Fibroblast of upper back skin (primary cell): ENCODE measurements around the gene PFDN6.
A peak's percentile ranks its signal among the peaks of the same experiment; 100 is the strongest.

Experiments used
- DNase-seq: peaks from one replicate; pipeline ENCODE4 v3.0.0-alpha.2; 2013

Gene PFDN6

DNA sequence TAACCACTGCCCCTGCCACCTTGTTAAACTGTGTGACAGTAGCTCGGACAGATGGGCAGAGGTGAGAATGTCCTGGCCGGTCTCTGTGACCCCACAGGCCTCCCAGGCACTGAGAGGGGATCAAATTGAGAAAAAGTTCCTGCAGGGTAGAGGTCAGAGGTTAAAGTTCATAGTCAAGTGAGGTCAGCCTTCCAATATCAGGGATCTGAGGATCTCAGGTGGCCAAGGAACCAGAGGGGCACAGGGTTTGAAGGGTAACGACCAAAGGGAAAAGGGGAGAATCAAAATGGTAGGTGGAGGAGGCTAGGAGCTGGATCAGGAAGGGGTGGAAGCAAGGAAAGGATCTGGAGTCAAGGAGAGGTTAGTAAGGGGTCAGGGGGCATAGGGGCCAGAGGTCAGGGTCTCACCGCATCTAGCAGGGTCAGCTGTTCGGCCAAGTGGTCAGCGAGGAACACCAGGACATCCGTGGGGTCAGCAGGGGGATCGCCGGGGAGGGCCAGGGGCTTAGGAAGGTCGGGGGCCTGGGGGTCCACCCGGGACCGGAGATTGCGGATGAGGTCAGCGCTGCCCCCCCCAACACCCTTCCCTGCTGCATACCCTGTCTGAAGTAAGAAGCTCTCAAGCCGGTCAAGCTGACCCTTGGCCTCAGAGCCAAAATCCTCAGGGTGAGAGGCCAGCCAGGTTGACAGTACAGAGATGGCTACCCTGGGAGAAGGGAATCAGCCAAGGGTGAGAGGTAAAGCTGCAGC lies 6.4 kb downstream of the PFDN6 start:
- no peak for DNase-seq

DNA sequence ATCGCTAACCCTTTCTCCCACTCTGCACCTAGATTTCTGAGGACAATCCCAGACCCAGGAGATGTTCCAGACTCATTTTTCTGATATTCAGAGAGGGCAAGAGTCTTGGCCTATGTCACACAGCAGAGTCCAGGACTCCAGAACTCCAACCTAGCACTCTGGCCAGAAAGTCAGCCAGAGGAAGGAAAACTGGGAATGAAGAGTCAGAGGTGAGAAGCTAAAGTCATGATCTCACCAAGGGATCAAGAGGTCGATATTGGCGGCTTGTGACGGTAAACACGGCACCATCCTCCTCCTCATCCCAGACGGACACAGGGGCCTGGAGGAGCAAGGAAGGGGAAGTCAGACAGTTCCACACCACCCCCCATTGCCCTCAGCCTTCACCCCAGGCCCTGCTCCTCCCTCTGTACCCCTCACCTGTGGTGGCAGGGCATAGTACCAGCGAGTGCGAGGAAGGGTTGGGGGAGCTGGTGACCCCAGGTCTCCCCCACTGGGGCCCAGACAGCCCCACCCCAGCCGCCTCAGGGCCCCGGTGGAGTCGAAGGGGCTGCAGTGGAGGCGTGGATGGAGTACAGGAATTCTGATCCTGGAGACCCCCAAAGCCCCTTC lies 7.5 kb downstream of the PFDN6 start:
- DNase-seq, result no peak

GRCh38 chr6:33297406-33297955 lies 8.1 kb downstream of the PFDN6 start:
- DNase-seq, result no peak

DNA sequence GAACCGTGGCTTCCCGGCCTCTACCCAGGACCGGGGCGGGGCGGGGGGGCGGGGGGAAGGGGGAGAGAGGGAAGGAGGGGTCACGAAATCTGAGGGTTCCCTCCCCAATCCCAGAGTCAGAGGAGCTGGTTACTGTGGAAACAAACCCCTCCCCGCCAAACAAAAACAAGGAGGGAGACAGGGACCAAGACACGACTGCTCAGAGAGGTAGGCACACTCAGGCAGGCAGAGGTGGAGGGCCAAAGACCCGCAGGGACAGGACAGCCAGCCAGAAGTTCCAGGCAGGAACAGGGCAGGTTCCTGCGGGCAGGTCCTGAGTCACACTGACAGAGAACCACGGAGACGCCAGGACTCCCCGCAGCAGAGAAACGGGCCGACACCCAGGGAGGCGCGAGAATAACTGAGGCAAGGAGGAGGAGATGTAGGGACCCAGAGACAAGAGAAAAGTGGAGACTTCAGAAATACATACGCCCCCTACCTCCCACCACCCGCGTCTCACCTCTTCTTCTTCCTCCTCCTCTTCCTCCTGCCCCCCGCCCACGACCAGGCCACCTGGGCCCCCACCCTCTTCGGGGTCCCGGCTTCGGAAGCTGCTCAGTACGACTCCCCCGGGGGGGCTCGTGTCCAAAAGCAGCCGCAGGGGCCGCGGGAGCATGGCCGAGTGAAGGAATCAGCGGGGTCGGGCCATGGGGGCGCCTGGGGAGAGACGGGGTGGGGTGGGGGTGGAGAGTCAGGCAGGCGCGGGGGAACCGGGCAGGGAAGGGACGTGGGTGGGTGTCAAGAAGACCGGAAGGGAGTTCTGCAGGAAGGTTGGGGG lies 8.8 kb downstream of the PFDN6 start:
- DNase-seq, result peak; percentile 74

GRCh38 chr6:33298773-33299236 lies 9.4 kb downstream of the PFDN6 start, which contains the start of gene RGL2:
TSS of gene RGL2 (minus strand) at chr6:33298942. CDS start at chr6:33298610, 332 bp downstream.
- DNase-seq, result peak; percentile 57

- peak; percentile 91 for DNase-seq
These were observed 10.0 kb downstream of the PFDN6 start for GRCh38 chr6:33299237-33299944.

GRCh38 chr6:33301877-33302276 lies 12.5 kb downstream of the PFDN6 start:
- no peak for DNase-seq

- no peak for DNase-seq
These were observed 14.8 kb downstream of the PFDN6 start for GRCh38 chr6:33304216-33304615.

GRCh38 chr6:33305052-33305451 lies 15.7 kb downstream of the PFDN6 start:
- DNase-seq, result no peak

- no peak for DNase-seq
These were observed 17.0 kb downstream of the PFDN6 start for GRCh38 chr6:33306356-33306755.

DNA sequence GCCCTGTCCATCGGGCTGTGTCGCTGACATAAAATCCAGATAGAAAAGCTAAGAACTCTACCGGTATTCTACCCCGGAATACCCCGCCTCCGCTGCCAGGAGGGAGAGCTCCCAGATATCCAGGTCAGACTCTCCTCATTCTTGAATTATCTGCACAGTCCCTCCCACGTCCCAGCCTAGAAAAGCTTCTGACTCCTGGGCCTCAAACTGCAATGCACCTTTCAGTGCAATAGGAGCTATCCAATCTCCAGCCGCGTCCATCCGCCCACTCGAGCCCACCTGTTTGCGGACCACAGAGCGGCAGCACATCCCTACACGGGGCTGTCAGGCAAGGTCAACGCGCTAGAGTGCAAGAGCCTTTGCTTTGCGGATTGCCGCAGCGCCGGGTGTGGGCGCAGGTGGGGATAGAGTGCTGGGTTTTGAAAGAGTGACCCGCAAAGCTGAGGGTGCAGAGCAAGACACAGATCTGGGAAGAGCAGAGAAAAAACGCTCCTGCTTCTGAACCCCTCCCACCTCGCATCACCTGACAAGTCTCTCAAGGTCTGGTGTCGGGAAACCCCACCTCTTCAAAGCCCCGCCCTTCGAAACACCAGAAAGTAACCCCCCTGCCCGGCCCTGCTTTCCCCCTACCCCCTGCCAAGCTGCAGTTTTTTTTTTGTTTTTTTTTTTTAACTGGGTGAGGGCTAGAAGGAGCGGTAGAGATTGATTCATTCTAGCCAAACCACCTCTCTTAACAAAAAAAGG lies 23.1 kb downstream of the PFDN6 start:
- peak; percentile 55 for DNase-seq

DNA sequence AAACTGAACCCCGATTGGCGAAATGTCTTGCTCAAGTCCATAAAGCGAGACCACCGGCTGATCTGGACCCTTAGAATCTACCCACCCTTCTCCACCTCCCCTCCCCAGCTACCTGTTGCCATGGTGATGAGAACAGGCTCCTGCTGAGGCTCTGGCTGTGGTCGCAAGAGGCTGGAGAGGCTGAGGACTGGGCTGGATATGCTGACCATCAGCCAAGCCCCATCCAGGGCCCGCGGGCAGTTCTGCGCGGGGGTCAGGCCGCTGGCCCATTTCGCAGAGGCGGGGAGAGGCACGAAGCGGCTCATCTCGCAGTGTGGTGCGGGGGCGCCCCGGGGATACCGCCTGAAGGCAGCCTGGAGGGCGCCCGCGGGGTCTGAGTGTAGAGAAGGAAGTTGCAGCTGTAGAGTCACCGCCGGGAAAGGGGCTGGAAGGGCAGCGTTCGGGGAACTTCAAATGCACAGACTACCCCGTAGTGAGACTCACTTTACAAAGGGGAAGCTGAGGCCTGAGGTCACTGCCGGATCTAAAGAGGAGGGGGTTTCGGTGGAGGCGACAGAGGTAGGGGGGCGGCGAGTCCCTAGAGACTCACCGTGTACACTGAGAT lies 23.8 kb downstream of the PFDN6 start:
- no peak for DNase-seq

- peak; percentile 50 for DNase-seq
These were observed 24.5 kb downstream of the PFDN6 start, which contains the start of gene TAPBP for GRCh38 chr6:33313709-33314514. TSS of gene TAPBP (minus strand) at chr6:33314078. CDS start at chr6:33314041, 37 bp downstream.

- peak; percentile 60 for DNase-seq
These were observed 25.1 kb downstream of the PFDN6 start for GRCh38 chr6:33314515-33314942.

- DNase-seq, result no peak
These were observed 25.8 kb downstream of the PFDN6 start for GRCh38 chr6:33314943-33315792.

DNA sequence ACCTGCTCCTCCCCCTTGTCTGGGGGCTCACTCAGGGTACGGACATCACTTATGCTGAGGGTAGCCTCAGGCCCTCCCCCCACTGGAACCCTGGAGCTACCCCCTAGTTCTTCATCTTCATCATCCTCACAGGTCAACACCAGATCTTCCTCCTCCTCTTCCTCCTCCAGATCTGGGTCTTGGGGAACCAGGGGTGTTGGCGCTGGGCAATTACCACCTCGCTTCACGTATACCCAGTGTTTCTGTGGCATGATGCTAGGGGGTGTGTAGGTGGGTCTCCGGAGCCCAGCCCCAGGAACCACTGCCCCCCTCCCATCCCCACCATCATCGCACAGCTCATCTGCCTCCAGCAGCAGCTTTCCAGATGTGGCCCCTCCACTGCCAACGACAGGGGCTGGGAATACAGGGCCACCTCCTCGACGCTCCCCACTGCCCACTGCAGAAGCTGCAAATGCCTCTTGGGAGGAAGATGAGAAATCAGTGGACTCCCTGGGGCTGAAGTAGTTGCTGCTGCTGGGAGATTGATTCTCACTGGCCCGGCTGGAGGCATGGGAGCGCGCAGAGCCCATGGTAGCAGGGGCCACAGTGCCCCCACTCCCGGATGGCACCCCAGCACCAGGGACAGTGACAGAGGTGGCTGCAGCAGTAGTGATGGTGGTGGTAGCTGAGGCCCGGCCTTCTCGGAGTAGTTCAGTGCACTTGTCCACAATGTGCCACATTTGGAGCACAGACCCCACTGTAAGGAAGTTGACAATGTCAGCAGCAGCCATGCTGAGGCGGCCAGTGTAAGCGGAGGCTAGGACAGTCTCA lies 26.6 kb downstream of the PFDN6 start:
- no peak for DNase-seq

GRCh38 chr6:33316603-33317418 lies 27.4 kb downstream of the PFDN6 start:
- DNase-seq, result no peak

GRCh38 chr6:33317419-33317668 lies 27.9 kb downstream of the PFDN6 start:
- no peak for DNase-seq
